HG02610 (cell line): ENCODE measurements around the gene SMARCE1.

ENCODE experiments used
- ATAC-seq: cut with Tn5 transposase; IDR thresholded peaks from one replicate; pipeline ENCODE4 v1.9.1; 2021; ENCODE audit warnings: mild to moderate bottlenecking, moderate library complexity; ENCODE audit not compliant: unreplicated experiment

The SMARCE1 gene

GRCh38 chr17:40646791-40647623, 611 bp downstream of the SMARCE1 start:
- peak; percentile 37 for ATAC-seq

- ATAC-seq = no peak
These were observed 1.7 kb downstream of the SMARCE1 start for GRCh38 chr17:40645943-40646342.

GRCh38 chr17:40645291-40645690, 2.3 kb downstream of the SMARCE1 start:
- no peak for ATAC-seq

GRCh38 chr17:40637931-40638330, 9.7 kb downstream of the SMARCE1 start:
- ATAC-seq = no peak

GRCh38 chr17:40633871-40634270, 13.7 kb downstream of the SMARCE1 start:
- no peak for ATAC-seq

- ATAC-seq = no peak
These were observed 15.4 kb downstream of the SMARCE1 start for GRCh38 chr17:40632216-40632615.

GRCh38 chr17:40629842-40630241, 17.8 kb downstream of the SMARCE1 start:
- no peak for ATAC-seq

GRCh38 chr17:40625311-40625710, 22.3 kb downstream of the SMARCE1 start:
- no peak for ATAC-seq

- no peak for ATAC-seq
These were observed 24.0 kb downstream of the SMARCE1 start for GRCh38 chr17:40623419-40624210.

- no peak for ATAC-seq
These were observed 25.1 kb downstream of the SMARCE1 start for GRCh38 chr17:40622509-40622928.

GRCh38 chr17:40621578-40621977, 26.0 kb downstream of the SMARCE1 start:
- no peak for ATAC-seq

- no peak for ATAC-seq
These were observed 26.6 kb downstream of the SMARCE1 start for GRCh38 chr17:40621019-40621418.

GRCh38 chr17:40618754-40619625, 28.6 kb downstream of the SMARCE1 start:
- no peak for ATAC-seq

- ATAC-seq = no peak
These were observed 29.9 kb downstream of the SMARCE1 start for GRCh38 chr17:40617678-40618240.

- no peak for ATAC-seq
These were observed 31.0 kb downstream of the SMARCE1 start for GRCh38 chr17:40616592-40616991.

- no peak for ATAC-seq
These were observed 31.7 kb downstream of the SMARCE1 start for GRCh38 chr17:40615841-40616476.

- ATAC-seq = peak; percentile 61
These were observed 32.4 kb downstream of the SMARCE1 start for GRCh38 chr17:40615068-40615840.

GRCh38 chr17:40614431-40615067, 33.1 kb downstream of the SMARCE1 start:
- ATAC-seq = peak; percentile 13
